ENCODE data around the gene ADAM15.
A peak's percentile ranks its signal among the peaks of the same experiment; 100 is the strongest.

Gene ADAM15

GRCh38 chr1:155012026-155012546 is 39.0 kb upstream of the ADAM15 start:
- no peak for DNase-seq

GRCh38 chr1:155012776-155013602 is 38.1 kb upstream of the ADAM15 start:
- DNase-seq: no peak

GRCh38 chr1:155013632-155014031 is 37.5 kb upstream of the ADAM15 start:
- DNase-seq: no peak

GRCh38 chr1:155014709-155015508 is 36.2 kb upstream of the ADAM15 start:
- DNase-seq: no peak

GRCh38 chr1:155015527-155016230 is 35.4 kb upstream of the ADAM15 start:
- DNase-seq: no peak

- DNase-seq: no peak
Observed at GRCh38 chr1:155016231-155016831, 34.8 kb upstream of the ADAM15 start.

- DNase-seq: peak; percentile 92
Observed at GRCh38 chr1:155017041-155017945, 33.8 kb upstream of the ADAM15 start.

- DNase-seq: no peak
Observed at GRCh38 chr1:155017946-155018316, 33.2 kb upstream of the ADAM15 start.

- no peak for DNase-seq
Observed at GRCh38 chr1:155018617-155019348, 32.3 kb upstream of the ADAM15 start.

- no peak for DNase-seq
Observed at GRCh38 chr1:155019377-155020245, 31.5 kb upstream of the ADAM15 start.

- DNase-seq: no peak
Observed at GRCh38 chr1:155022136-155022926, 28.8 kb upstream of the ADAM15 start.

GRCh38 chr1:155022927-155023236 is 28.2 kb upstream of the ADAM15 start:
- no peak for DNase-seq

GRCh38 chr1:155023627-155024026 is 27.5 kb upstream of the ADAM15 start:
- DNase-seq: no peak

- no peak for DNase-seq
Observed at GRCh38 chr1:155024315-155024714, 26.8 kb upstream of the ADAM15 start.

GRCh38 chr1:155026154-155026553 is 25.0 kb upstream of the ADAM15 start:
- DNase-seq: no peak

- no peak for DNase-seq
Observed at GRCh38 chr1:155026588-155026987, 24.5 kb upstream of the ADAM15 start.

- DNase-seq: no peak
Observed at GRCh38 chr1:155029513-155030242, 21.4 kb upstream of the ADAM15 start.

- DNase-seq: no peak
Observed at GRCh38 chr1:155030243-155030795, 20.8 kb upstream of the ADAM15 start.

Data from stimulated activated CD4-positive, alpha-beta T cell treated with anti-CD3 and anti-CD28 coated beads, Interleukin-12 subunit alpha, Interleukin-12 subunit beta, amount 100 ng/mL, for 4 hours (primary cell).